ENCODE measurements around the gene LTBP1.

LTBP1 gene

DNA sequence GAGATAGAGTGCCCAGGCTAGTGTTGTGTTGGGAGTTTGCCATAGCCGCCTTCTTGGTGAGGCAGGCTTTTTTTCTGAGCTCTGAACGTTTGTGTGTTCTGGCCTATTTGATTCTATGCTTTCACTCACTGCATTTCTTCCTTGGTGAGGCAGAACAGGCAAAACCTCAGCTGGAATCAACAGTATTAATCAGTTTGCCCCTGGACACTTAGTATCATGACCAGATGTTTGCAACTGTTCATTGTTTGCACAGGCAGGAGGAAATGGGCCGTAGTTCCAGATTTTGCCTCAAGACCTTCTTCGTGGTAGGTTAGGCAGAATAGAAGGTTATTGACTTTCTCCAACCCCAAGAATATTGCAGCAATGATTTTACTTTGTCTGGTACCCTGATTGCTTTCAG lies 311.6 kb downstream of the LTBP1 start:
- Histone ChIP-seq H3K79me2 (ENCODE audit: control insufficient read depth, insufficient read depth, low read length, unreplicated experiment) (no peaks in the 10 kb centered on the region), H3K36me3 (ENCODE audit: insufficient read depth, low read length) (peaks cover 7% of the 10 kb centered on the region; the same call in 1 of the 2 replicates), H3K4me1 (ENCODE audit: control insufficient read depth, insufficient read depth, low read length, unreplicated experiment) (no peaks in the 10 kb centered on the region), H3K4me3 (ENCODE audit: low read depth, low read length) (no peak overlapping the region), H2AFZ (ENCODE audit: low read length, unreplicated experiment) (no peak overlapping the region), H3K27me3 (ENCODE audit: insufficient read depth, low read length) (no peaks in the 10 kb centered on the region), H3K27ac (ENCODE audit: low read depth, low read length) (no peak overlapping the region)

DNA sequence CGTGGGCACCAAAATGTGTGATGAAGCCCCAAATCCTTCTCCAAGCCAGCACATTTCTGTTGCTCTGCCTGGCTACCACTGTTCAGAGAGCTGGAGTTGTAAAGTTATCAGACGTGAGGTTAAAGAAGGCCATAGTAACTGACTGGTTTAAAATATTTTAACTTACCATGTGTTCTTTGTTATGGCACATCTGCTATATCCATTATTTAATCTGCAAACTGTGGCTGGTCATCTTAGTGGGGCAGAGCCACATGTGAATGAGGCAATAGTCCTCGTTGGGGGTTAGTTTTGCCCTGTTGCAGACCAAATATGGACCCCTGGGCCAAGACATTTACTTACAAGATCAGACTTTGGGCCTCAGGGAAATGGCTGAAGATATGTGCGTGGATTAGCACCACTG lies 315.3 kb downstream of the LTBP1 start:
- no peaks in the 10 kb centered on the region for H3K27me3 ChIP-seq (ENCODE audit: insufficient read depth, low read length)
- no peak overlapping the region for H3K27ac ChIP-seq (ENCODE audit: low read depth, low read length)
- no peak overlapping the region for H3K4me3 ChIP-seq (ENCODE audit: low read depth, low read length)
- peaks cover 25% of the 10 kb centered on the region for H3K36me3 ChIP-seq (ENCODE audit: insufficient read depth, low read length)
- H3K79me2 ChIP-seq (ENCODE audit: control insufficient read depth, insufficient read depth, low read length, unreplicated experiment), result no peaks in the 10 kb centered on the region
- H3K4me1 ChIP-seq (ENCODE audit: control insufficient read depth, insufficient read depth, low read length, unreplicated experiment), result no peaks in the 10 kb centered on the region
- H2AFZ ChIP-seq (ENCODE audit: low read length, unreplicated experiment), result no peak overlapping the region

DNA sequence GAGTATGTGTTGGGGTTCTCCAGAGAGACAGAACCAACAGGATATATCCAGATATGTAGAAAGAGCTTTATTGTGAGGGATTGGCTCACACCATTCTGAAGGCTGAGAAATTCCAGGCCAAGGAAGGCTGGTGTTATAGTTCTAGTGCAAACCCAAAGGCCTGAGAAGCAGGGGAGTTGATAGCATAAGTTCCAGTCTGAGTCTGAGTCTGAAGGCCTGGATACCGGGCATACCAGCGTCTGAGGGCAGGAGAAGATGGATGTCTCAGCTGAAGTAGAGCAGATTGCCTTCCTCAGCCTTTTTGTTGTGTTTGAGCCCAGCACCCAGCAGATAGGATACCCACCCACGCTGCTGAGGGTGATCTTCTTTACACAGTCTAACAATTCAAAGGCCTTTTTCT lies 318.0 kb downstream of the LTBP1 start:
- Histone ChIP-seq H3K36me3 (ENCODE audit: insufficient read depth, low read length) (peaks cover 21% of the 10 kb centered on the region), H2AFZ (ENCODE audit: low read length, unreplicated experiment) (no peak overlapping the region), H3K27me3 (ENCODE audit: insufficient read depth, low read length) (no peaks in the 10 kb centered on the region), H3K4me1 (ENCODE audit: control insufficient read depth, insufficient read depth, low read length, unreplicated experiment) (no peaks in the 10 kb centered on the region), H3K79me2 (ENCODE audit: control insufficient read depth, insufficient read depth, low read length, unreplicated experiment) (no peaks in the 10 kb centered on the region), H3K4me3 (ENCODE audit: low read depth, low read length) (no peak overlapping the region), H3K27ac (ENCODE audit: low read depth, low read length) (no peak overlapping the region)

DNA sequence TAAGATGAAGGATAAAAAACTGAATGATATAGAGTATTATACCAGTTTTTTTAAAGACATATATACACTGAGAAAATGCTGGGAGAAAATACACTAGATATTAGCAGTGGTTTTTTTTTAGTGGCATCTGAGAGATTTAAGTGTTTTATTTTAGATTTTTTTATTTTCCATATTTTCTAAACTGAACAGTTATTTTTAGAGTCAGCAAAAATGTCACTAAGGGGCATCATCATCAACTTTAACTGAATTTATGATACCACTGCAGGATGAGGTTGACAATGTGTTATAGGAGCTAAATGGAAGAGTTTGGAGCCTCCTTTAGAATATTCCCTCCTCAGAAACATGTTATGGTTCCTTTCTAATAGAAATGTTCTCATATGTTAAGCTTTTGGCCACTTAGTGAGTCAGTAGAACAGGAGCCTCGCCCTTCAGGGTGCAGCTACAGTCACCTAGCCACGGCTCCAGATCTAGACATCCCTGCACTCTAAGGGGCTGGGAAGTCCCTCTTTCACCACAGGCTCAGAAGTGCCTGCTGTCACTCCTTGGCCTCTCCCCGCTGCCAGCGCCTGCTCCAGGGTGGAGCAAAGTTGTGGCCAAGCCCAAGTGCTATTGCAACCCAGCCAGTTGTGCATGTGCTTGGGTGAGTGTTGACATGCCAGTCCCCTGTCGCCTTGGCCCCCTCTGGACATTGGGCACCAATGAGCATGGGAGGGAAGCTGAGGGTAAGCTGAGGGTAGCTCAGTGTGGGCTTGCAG lies 319.0 kb downstream of the LTBP1 start:
- H3K4me1 ChIP-seq (ENCODE audit: control insufficient read depth, insufficient read depth, low read length, unreplicated experiment), result peaks cover 2% of the 10 kb centered on the region
- H3K4me3 ChIP-seq (ENCODE audit: low read depth, low read length), result no peak overlapping the region
- H3K27ac ChIP-seq (ENCODE audit: low read depth, low read length), result no peak overlapping the region
- no peak overlapping the region for H2AFZ ChIP-seq (ENCODE audit: low read length, unreplicated experiment)
- H3K36me3 ChIP-seq (ENCODE audit: insufficient read depth, low read length), result peaks cover 21% of the 10 kb centered on the region
- no peaks in the 10 kb centered on the region for H3K27me3 ChIP-seq (ENCODE audit: insufficient read depth, low read length)
- no peaks in the 10 kb centered on the region for H3K79me2 ChIP-seq (ENCODE audit: control insufficient read depth, insufficient read depth, low read length, unreplicated experiment)

DNA sequence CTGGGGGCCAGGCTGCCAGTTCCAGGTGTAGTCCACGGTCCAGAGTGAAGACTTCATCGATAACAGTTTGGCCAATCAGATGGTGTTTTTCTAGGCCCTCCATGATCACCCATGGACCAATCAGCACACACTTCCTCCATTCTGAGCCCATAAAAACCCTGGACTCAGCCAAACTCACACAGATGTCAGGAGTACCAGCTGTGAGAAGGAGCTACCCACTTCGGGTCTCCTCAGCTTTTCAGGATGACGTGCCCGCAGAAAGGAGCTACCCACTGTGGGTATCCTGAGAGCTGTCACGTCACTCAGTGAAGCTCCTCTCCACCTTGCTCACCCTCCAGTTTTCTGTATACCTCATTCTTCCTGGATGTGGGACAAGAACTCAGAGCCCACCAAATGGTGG lies 319.7 kb downstream of the LTBP1 start:
- H3K27ac ChIP-seq (ENCODE audit: low read depth, low read length), result no peak overlapping the region
- no peak overlapping the region for H3K4me3 ChIP-seq (ENCODE audit: low read depth, low read length)
- H2AFZ ChIP-seq (ENCODE audit: low read length, unreplicated experiment), result no peak overlapping the region
- peaks cover 6% of the 10 kb centered on the region for H3K4me1 ChIP-seq (ENCODE audit: control insufficient read depth, insufficient read depth, low read length, unreplicated experiment)
- H3K36me3 ChIP-seq (ENCODE audit: insufficient read depth, low read length), result peaks cover 21% of the 10 kb centered on the region
- no peaks in the 10 kb centered on the region for H3K79me2 ChIP-seq (ENCODE audit: control insufficient read depth, insufficient read depth, low read length, unreplicated experiment)
- H3K27me3 ChIP-seq (ENCODE audit: insufficient read depth, low read length), result no peaks in the 10 kb centered on the region

DNA sequence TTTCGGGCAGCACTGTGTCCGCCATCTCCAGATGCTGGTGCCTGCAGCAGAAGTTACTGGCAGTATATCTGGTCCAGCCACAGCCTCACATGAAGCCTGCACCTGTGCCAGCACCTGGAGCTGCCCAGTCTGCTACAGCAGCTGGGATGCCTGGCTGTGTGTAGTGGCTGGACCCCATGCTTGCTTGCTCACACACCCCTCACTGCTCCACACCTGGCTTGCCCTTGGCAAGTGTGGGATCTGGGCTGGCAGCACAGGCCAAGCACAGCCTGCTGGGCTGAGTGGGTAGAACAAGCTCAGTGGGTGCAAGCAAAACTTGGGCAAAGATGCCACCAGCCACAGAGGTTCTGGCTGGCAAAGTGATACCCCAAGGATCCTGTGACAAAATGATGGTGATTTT lies 320.3 kb downstream of the LTBP1 start:
- Histone ChIP-seq H3K79me2 (ENCODE audit: control insufficient read depth, insufficient read depth, low read length, unreplicated experiment) (no peaks in the 10 kb centered on the region), H3K27me3 (ENCODE audit: insufficient read depth, low read length) (no peaks in the 10 kb centered on the region), H3K4me3 (ENCODE audit: low read depth, low read length) (no peak overlapping the region), H2AFZ (ENCODE audit: low read length, unreplicated experiment) (no peak overlapping the region), H3K27ac (ENCODE audit: low read depth, low read length) (0 out of 2 replicates have a peak overlapping the region, but pooled peaks have one; percentile 18), H3K36me3 (ENCODE audit: insufficient read depth, low read length) (peaks cover 21% of the 10 kb centered on the region), H3K4me1 (ENCODE audit: control insufficient read depth, insufficient read depth, low read length, unreplicated experiment) (peaks cover 6% of the 10 kb centered on the region)

DNA sequence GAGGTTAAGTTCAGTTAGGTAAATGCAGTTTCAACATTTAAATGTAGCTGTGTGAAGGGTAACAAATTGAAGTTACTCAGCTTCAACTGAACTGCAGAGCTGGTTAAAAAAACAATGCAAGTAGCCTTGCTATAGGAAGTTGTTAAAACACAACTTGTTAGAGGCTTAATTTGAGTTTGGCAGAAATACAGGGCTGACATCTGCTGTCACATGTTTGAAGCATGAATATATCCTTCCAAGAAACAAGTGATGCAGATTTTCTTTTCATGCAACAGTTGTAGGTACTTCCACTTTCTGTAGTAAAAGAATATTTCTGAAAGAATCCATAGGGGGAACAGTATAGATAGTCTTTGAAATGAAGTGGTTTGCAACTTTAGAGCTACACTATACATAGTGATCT lies 321.0 kb downstream of the LTBP1 start:
- H2AFZ ChIP-seq (ENCODE audit: low read length, unreplicated experiment), result no peak overlapping the region
- peaks cover 6% of the 10 kb centered on the region for H3K4me1 ChIP-seq (ENCODE audit: control insufficient read depth, insufficient read depth, low read length, unreplicated experiment)
- peaks cover 21% of the 10 kb centered on the region for H3K36me3 ChIP-seq (ENCODE audit: insufficient read depth, low read length)
- no peaks in the 10 kb centered on the region for H3K79me2 ChIP-seq (ENCODE audit: control insufficient read depth, insufficient read depth, low read length, unreplicated experiment)
- no peak overlapping the region for H3K4me3 ChIP-seq (ENCODE audit: low read depth, low read length)
- H3K27ac ChIP-seq (ENCODE audit: low read depth, low read length), result peak overlapping the region; percentile 18; the same call in 1 of the 2 replicates
- H3K27me3 ChIP-seq (ENCODE audit: insufficient read depth, low read length), result no peaks in the 10 kb centered on the region

DNA sequence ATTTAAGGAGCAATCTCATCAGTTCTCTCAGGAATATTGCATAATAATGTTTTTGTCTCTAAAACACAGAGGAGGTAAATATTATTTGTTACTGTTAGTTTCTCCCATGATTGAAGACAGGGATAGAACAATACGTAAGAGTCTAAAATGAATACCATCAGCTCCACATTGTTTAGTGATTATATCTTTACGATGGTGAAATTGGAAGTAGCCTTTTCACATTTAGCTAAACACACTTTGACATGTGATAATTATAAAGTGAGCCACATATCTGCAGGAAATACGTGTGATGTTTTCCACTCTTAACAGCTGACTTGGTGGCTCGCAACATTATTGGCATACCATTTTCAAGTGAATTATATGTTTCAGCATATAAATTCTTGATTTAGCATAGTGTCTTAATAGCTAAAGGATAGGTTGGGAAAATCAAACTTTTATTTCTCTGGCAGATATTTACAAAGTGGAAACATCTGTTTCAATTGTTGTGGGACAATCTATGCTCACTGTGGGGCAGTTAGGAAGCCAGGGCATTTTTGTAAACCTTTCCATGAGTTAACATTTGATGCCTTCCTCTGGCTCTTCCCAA lies 321.6 kb downstream of the LTBP1 start:
- no peak overlapping the region for H3K4me3 ChIP-seq (ENCODE audit: low read depth, low read length)
- no peak overlapping the region for H2AFZ ChIP-seq (ENCODE audit: low read length, unreplicated experiment)
- no peaks in the 10 kb centered on the region for H3K79me2 ChIP-seq (ENCODE audit: control insufficient read depth, insufficient read depth, low read length, unreplicated experiment)
- no peaks in the 10 kb centered on the region for H3K27me3 ChIP-seq (ENCODE audit: insufficient read depth, low read length)
- H3K36me3 ChIP-seq (ENCODE audit: insufficient read depth, low read length), result peaks cover 18% of the 10 kb centered on the region
- H3K27ac ChIP-seq (ENCODE audit: low read depth, low read length), result peak overlapping the region; percentile 18; the same call in 1 of the 2 replicates
- H3K4me1 ChIP-seq (ENCODE audit: control insufficient read depth, insufficient read depth, low read length, unreplicated experiment), result peaks cover 6% of the 10 kb centered on the region

DNA sequence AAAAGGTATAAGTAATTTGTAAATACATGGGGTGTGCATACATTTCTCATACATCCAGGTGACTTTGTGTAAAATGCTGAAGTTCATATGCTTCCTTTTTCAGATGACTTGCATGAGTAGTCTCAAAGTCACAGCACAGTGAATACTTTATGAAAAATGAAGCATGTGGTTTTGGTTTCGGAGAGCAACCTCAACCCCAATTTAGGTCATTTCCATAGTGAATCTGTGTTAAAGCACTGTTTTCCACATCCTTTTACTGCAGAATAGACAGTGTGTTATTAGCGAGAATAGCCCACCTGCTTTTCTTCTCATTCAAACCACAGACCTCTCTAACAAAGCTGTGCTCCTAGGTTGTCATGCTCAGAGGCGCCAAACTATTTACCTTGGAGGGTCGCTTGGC lies 325.2 kb downstream of the LTBP1 start:
- Histone ChIP-seq H3K4me3 (ENCODE audit: low read depth, low read length) (no peak overlapping the region), H3K36me3 (ENCODE audit: insufficient read depth, low read length) (peaks cover 8% of the 10 kb centered on the region), H2AFZ (ENCODE audit: low read length, unreplicated experiment) (no peak overlapping the region), H3K4me1 (ENCODE audit: control insufficient read depth, insufficient read depth, low read length, unreplicated experiment) (peaks cover 12% of the 10 kb centered on the region), H3K27me3 (ENCODE audit: insufficient read depth, low read length) (no peaks in the 10 kb centered on the region), H3K79me2 (ENCODE audit: control insufficient read depth, insufficient read depth, low read length, unreplicated experiment) (no peaks in the 10 kb centered on the region), H3K27ac (ENCODE audit: low read depth, low read length) (no peak overlapping the region)

DNA sequence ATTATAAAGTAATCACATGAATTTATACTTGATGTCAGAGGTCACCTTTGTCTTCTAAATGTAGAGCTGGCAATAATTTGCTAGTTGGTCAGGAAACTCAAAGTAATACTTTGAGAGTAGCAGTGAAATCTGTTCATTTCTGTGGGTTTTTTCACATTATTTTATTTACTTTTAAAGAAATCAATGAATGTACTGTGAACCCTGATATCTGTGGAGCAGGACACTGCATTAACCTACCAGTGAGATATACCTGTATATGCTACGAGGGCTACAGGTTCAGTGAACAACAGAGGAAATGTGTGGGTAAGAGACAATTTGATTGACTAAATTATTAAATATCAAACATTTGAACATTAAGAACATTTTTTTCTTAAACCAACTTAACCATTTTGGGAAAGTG lies 326.7 kb downstream of the LTBP1 start:
- peaks cover 11% of the 10 kb centered on the region for H3K36me3 ChIP-seq (ENCODE audit: insufficient read depth, low read length)

DNA sequence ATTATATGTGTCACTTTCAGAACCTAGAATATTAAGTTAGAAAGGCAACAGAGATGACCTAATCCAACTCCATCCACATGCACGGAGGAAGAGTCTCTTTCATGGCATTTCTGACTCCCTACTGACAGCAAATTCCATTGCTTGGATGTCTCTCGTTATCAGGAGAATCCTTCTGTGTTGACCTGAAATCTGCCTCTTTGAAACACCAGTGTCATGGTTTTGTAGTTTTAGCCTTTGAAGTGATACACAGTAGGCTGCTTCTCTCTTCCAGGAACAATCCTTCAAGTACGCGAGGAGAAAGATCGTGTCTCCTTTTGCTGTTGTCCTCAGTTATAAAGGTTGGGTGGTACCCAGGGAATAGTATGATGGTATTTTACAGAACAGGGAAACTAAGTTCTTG lies 327.8 kb downstream of the LTBP1 start:
- no peak overlapping the region for H3K4me3 ChIP-seq (ENCODE audit: low read depth, low read length)
- no peaks in the 10 kb centered on the region for H3K27me3 ChIP-seq (ENCODE audit: insufficient read depth, low read length)
- H2AFZ ChIP-seq (ENCODE audit: low read length, unreplicated experiment), result no peak overlapping the region
- H3K36me3 ChIP-seq (ENCODE audit: insufficient read depth, low read length), result peaks cover 14% of the 10 kb centered on the region
- H3K4me1 ChIP-seq (ENCODE audit: control insufficient read depth, insufficient read depth, low read length, unreplicated experiment), result peaks cover 21% of the 10 kb centered on the region
- H3K79me2 ChIP-seq (ENCODE audit: control insufficient read depth, insufficient read depth, low read length, unreplicated experiment), result no peaks in the 10 kb centered on the region
- H3K27ac ChIP-seq (ENCODE audit: low read depth, low read length), result peak overlapping the region; percentile 95; the same call in 1 of the 2 replicates

More for the DNA sequence above, 326.7 kb downstream of the LTBP1 start:
- Histone ChIP-seq H3K4me3 (ENCODE audit: low read depth, low read length) (no peak overlapping the region), H3K27me3 (ENCODE audit: insufficient read depth, low read length) (no peaks in the 10 kb centered on the region), H2AFZ (ENCODE audit: low read length, unreplicated experiment) (no peak overlapping the region), H3K27ac (ENCODE audit: low read depth, low read length) (peak overlapping the region; percentile 95; the same call in 1 of the 2 replicates), H3K79me2 (ENCODE audit: control insufficient read depth, insufficient read depth, low read length, unreplicated experiment) (no peaks in the 10 kb centered on the region), H3K4me1 (ENCODE audit: control insufficient read depth, insufficient read depth, low read length, unreplicated experiment) (peaks cover 14% of the 10 kb centered on the region)
